AG04449 (cell line): ENCODE data around the gene RNF149.

ENCODE experiments used
- CTCF ChIA-PET: fragments of 350-600 bp; formaldehyde crosslinking; extraction: SDS; loops from one replicate; lab custom pipeline; 2021; ENCODE audit warnings: antibody characterized with exemption; lab: Yijun Ruan, JAX
- POLR2A ChIA-PET: fragments of 400-600, 350-600 bp; formaldehyde crosslinking; extraction: SDS; loops from one replicate; lab custom pipeline; 2020; ENCODE audit warnings: antibody characterized with exemption, inconsistent platforms; lab: Yijun Ruan, JAX
- DNase-seq: peaks from one replicate; pipeline ENCODE4 v3.0.0-alpha.2; 2010; ENCODE audit warnings: low read depth, low spot score
- H3K4me3 ChIP-seq: 2 replicates; pipeline ENCODE4 v1.5.1; 2011; ENCODE audit warnings: low read depth, mild to moderate bottlenecking, control low read depth, low read length
- CTCF ChIP-seq: IDR thresholded peaks from one replicate; pipeline ENCODE4 v1.5.1; 2011; ENCODE audit warnings: mild to moderate bottlenecking, moderate library complexity, low read length, control low read depth, inconsistent platforms; ENCODE audit not compliant: insufficient read depth; ENCODE audit errors: missing control alignments

The RNF149 gene

GRCh38 chr2:101273056-101273455, 35.4 kb downstream of the RNF149 start:
- no peak overlapping the region for H3K4me3 ChIP-seq
- no peak for TF ChIP-seq CTCF
- CTCF ChIA-PET, result interaction anchor here (1.7 kb wide), 1 partner anchor 9 kb away, joined by 5 read pairs; no protein-coding TSS in a partner anchor
- POLR2A ChIA-PET, result no interaction called here
- DNase-seq, result no peak

- no peak overlapping the region for H3K4me3 ChIP-seq
- no peak for DNase-seq
- CTCF ChIA-PET, result interaction anchor here (0.6 to 1.7 kb wide), 2 partner anchors 10 to 632 kb away, joined by 3 to 5 read pairs; no protein-coding TSS in a partner anchor
- POLR2A ChIA-PET, result no interaction called here
- no peak for TF ChIP-seq CTCF
Measured at GRCh38 chr2:101272045-101272784, 36.3 kb downstream of the RNF149 start.

- POLR2A ChIA-PET, result interaction anchor here (1.1 kb wide), 1 partner anchor 10 kb away, joined by 5 read pairs; no protein-coding TSS in a partner anchor
- CTCF ChIA-PET, result interaction anchor here (0.8 kb wide), 1 partner anchor 26 kb away, joined by 3 read pairs; no protein-coding TSS in a partner anchor
- no peak for TF ChIP-seq CTCF
- DNase-seq, result no peak
- H3K4me3 ChIP-seq, result no peak overlapping the region
Measured at GRCh38 chr2:101270700-101271259, 37.7 kb downstream of the RNF149 start.

- CTCF ChIA-PET, result no interaction called here
- DNase-seq, result no peak
- TF ChIP-seq CTCF, result no peak
- POLR2A ChIA-PET, result no interaction called here
- H3K4me3 ChIP-seq, result no peak overlapping the region
Measured at GRCh38 chr2:101267671-101268656, 40.5 kb downstream of the RNF149 start.

- ChIA-PET POLR2A (no interaction called here), CTCF (no interaction called here)
- H3K4me3 ChIP-seq, result no peak overlapping the region
- DNase-seq, result no peak
- no peak for TF ChIP-seq CTCF
Measured at GRCh38 chr2:101265893-101266499, 42.5 kb downstream of the RNF149 start.
